Thoracic aorta (tissue), 2 donors: ENCODE results near the gene CDH12. TPM values are rescaled to one million over a fixed set of nuclear protein-coding genes. Genes with fewer than 3 reads are reported as not detected.
"Not testable (repeated sequence)": the region's sequence is repeated elsewhere in the genome, so short reads cannot be mapped to it uniquely, and the experiment has no call there.

Experiments
- ATAC-seq: fragments of 150-250 bp; one replicate; pipeline ENCODE4 v1.8.0; 2017; ENCODE audit warnings: low read depth; ENCODE audit not compliant: insufficient number of reproducible peaks, low FRiP score
- DNase-seq: peaks from one replicate; pipeline ENCODE4 v3.0.0-alpha.2; 2020; ENCODE audit warnings: low spot score
- H3K27ac ChIP-seq, 2 donors: fragments of 200-600 bp; sonication (generic); 1 replicate in 1 of 2; 2 replicates in 1 of 2; pipeline ENCODE4 v1.5.1; 2016; ENCODE audit warnings: mild to moderate bottlenecking in 2 of 2, moderate library complexity in 2 of 2
- H3K27me3 ChIP-seq: fragments of 200-600 bp; sonication (generic); replicated peaks from 2 replicates; pipeline ENCODE4 v1.6.0; 2016; ENCODE audit warnings: mild to moderate bottlenecking; ENCODE audit not compliant: insufficient read depth
- H3K36me3 ChIP-seq: fragments of 200-600 bp; sonication (generic); one replicate; pipeline ENCODE4 v1.5.1; 2016
- H3K4me1 ChIP-seq, 2 donors: fragments of 200-600 bp; sonication (generic); 1 replicate in 1 of 2; 2 replicates in 1 of 2; pipeline versions ENCODE4 v1.5.1 to v1.6.0; 2016; ENCODE audit warnings: low read depth in 2 of 2, mild to moderate bottlenecking in 1 of 2; ENCODE audit not compliant: control insufficient read depth in 1 of 2
- H3K4me3 ChIP-seq: fragments of 200-600 bp; sonication (generic); 2 replicates; pipeline ENCODE4 v1.5.1; 2016; ENCODE audit warnings: mild to moderate bottlenecking
- H3K9me3 ChIP-seq: fragments of 200-600 bp; sonication (generic); 2 replicates; pipeline ENCODE4 v1.5.1; 2016
- CTCF ChIP-seq: fragments of 200-600 bp; sonication (generic); IDR thresholded peaks from one replicate; pipeline ENCODE4 v1.5.1; 2019; ENCODE audit warnings: antibody characterized with exemption
- total RNA-seq, 2 donors: library from RNA; depleted of rRNA; stranded (reverse); fragments of >200 nt; gene quantifications; one replicate each; pipeline versions ENCODE4 v1.1.0 to v1.2.3, GENCODE V29; 2016

Gene CDH12
- total RNA-seq, 2 donors from 2014 or later, result not detected

- Histone ChIP-seq H3K9me3 (no peaks in the 10 kb centered on the region), H3K4me3 (no peak overlapping the region), H3K36me3 (no peaks in the 10 kb centered on the region), H3K27me3 (no peaks in the 10 kb centered on the region), H3K4me1 (no peaks in the 10 kb centered on the region), H3K27ac (no peak overlapping the region)
- TF ChIP-seq CTCF, result no peak
- DNase-seq, result no peak
- ATAC-seq, result no peak
Measured at GRCh38 chr5:22277006-22277405, 576.1 kb downstream of the CDH12 start.

- not testable (repeated sequence) for H3K4me1 ChIP-seq, H3K27me3 ChIP-seq, H3K36me3 ChIP-seq, H3K9me3 ChIP-seq, ATAC-seq, H3K4me3 ChIP-seq, H3K27ac ChIP-seq, DNase-seq
Measured at GRCh38 chr5:22265855-22266254, 587.3 kb downstream of the CDH12 start.

GRCh38 chr5:22258139-22258538, 595.0 kb downstream of the CDH12 start:
- H3K36me3 ChIP-seq, result no peaks in the 10 kb centered on the region
- ATAC-seq (no peak), DNase-seq (no peak)
- H3K27ac ChIP-seq, result no peak overlapping the region
- H3K4me3 ChIP-seq, result no peak overlapping the region
- no peaks in the 10 kb centered on the region for H3K4me1 ChIP-seq
- TF ChIP-seq CTCF, result no peak
- no peaks in the 10 kb centered on the region for H3K27me3 ChIP-seq
- no peaks in the 10 kb centered on the region for H3K9me3 ChIP-seq

GRCh38 chr5:22250528-22250927, 602.6 kb downstream of the CDH12 start:
- TF ChIP-seq CTCF, result no peak
- H3K4me3 ChIP-seq, result no peak overlapping the region
- no peaks in the 10 kb centered on the region for H3K36me3 ChIP-seq

GRCh38 chr5:22249209-22249729, 603.9 kb downstream of the CDH12 start:
- TF ChIP-seq CTCF, result no peak
- ATAC-seq, result no peak
- Histone ChIP-seq H3K27me3 (no peaks in the 10 kb centered on the region), H3K4me1 (no peaks in the 10 kb centered on the region), H3K9me3 (no peaks in the 10 kb centered on the region), H3K4me3 (no peak overlapping the region), H3K36me3 (no peaks in the 10 kb centered on the region), H3K27ac (no peak overlapping the region)
- DNase-seq, result no peak

More at GRCh38 chr5:22250528-22250927, 602.6 kb downstream of the CDH12 start:
- no peak for ATAC-seq
- H3K27ac ChIP-seq, result no peak overlapping the region
- no peak for DNase-seq
- no peaks in the 10 kb centered on the region for H3K4me1 ChIP-seq
- H3K27me3 ChIP-seq, result no peaks in the 10 kb centered on the region
- no peaks in the 10 kb centered on the region for H3K9me3 ChIP-seq

- Histone ChIP-seq H3K27ac (no peak overlapping the region), H3K4me3 (no peak overlapping the region), H3K27me3 (no peaks in the 10 kb centered on the region), H3K36me3 (no peaks in the 10 kb centered on the region), H3K9me3 (no peaks in the 10 kb centered on the region), H3K4me1 (no peaks in the 10 kb centered on the region)
- DNase-seq (no peak), ATAC-seq (no peak)
- TF ChIP-seq CTCF, result no peak
Measured at GRCh38 chr5:22245770-22246169, 607.4 kb downstream of the CDH12 start.
